ENCODE measurements around the gene ID4.

Gene ID4

GRCh38 chr6:19866173-19866984 is 29.2 kb downstream of the ID4 start:
- no peak for TF ChIP-seq EZH2phosphoT487 (IDR thresholded peaks at IDR 0.05; ENCODE audit: borderline replicate concordance)
- TF ChIP-seq CTCF (conservative IDR thresholded peaks at IDR 0.05; ENCODE audit: low read length), result no peak
- H3K9ac ChIP-seq (ENCODE audit: low read depth, low read length, poor library complexity, severe bottlenecking), result no peak overlapping the region
- no peaks in the 10 kb centered on the region for H3K36me3 ChIP-seq (ENCODE audit: insufficient read depth, low read length)
- H3K9me3 ChIP-seq (ENCODE audit: insufficient read depth, low read depth, low read length), result no peaks in the 10 kb centered on the region
- H3K27me3 ChIP-seq (ENCODE audit: insufficient read depth, low read length, poor library complexity, severe bottlenecking), result no peaks in the 10 kb centered on the region
- no peak overlapping the region for H2AFZ ChIP-seq (ENCODE audit: low read length)
- no peak overlapping the region for H3K4me2 ChIP-seq (ENCODE audit: low read depth, low read length, poor library complexity, severe bottlenecking)
- H3K4me1 ChIP-seq (ENCODE audit: insufficient read depth, low read length, poor library complexity, severe bottlenecking), result no peaks in the 10 kb centered on the region
- no peaks in the 10 kb centered on the region for H3K79me2 ChIP-seq (ENCODE audit: insufficient read depth, low read length)
- no peaks in the 10 kb centered on the region for H3K9me2 ChIP-seq (replicated peaks; ENCODE audit: low read depth, low read length)
- no peaks in the 10 kb centered on the region for H3F3A ChIP-seq (ENCODE audit: low read depth)
- no peaks in the 10 kb centered on the region for H4K20me1 ChIP-seq (ENCODE audit: insufficient read depth, low read length, poor library complexity, severe bottlenecking)
- H3K4me3 ChIP-seq (ENCODE audit: low read length, poor library complexity, severe bottlenecking), result no peak overlapping the region

GRCh38 chr6:19866985-19867627 is 29.9 kb downstream of the ID4 start:
- H4K20me1 ChIP-seq (ENCODE audit: insufficient read depth, low read length, poor library complexity, severe bottlenecking), result no peaks in the 10 kb centered on the region
- H3K9ac ChIP-seq (ENCODE audit: low read depth, low read length, poor library complexity, severe bottlenecking), result no peak overlapping the region
- H3K4me3 ChIP-seq (ENCODE audit: low read length, poor library complexity, severe bottlenecking), result no peak overlapping the region
- H3K4me1 ChIP-seq (ENCODE audit: insufficient read depth, low read length, poor library complexity, severe bottlenecking), result no peaks in the 10 kb centered on the region
- no peak overlapping the region for H2AFZ ChIP-seq (ENCODE audit: low read length)
- no peaks in the 10 kb centered on the region for H3K9me3 ChIP-seq (ENCODE audit: insufficient read depth, low read depth, low read length)
- H3K27me3 ChIP-seq (ENCODE audit: insufficient read depth, low read length, poor library complexity, severe bottlenecking), result no peaks in the 10 kb centered on the region
- TF ChIP-seq EZH2phosphoT487 (IDR thresholded peaks at IDR 0.05; ENCODE audit: borderline replicate concordance), result no peak
- no peak for TF ChIP-seq CTCF (conservative IDR thresholded peaks at IDR 0.05; ENCODE audit: low read length)
- no peaks in the 10 kb centered on the region for H3F3A ChIP-seq (ENCODE audit: low read depth)
- H3K36me3 ChIP-seq (ENCODE audit: insufficient read depth, low read length), result no peaks in the 10 kb centered on the region
- no peak overlapping the region for H3K4me2 ChIP-seq (ENCODE audit: low read depth, low read length, poor library complexity, severe bottlenecking)
- no peaks in the 10 kb centered on the region for H3K79me2 ChIP-seq (ENCODE audit: insufficient read depth, low read length)
- no peaks in the 10 kb centered on the region for H3K9me2 ChIP-seq (replicated peaks; ENCODE audit: low read depth, low read length)

- no peaks in the 10 kb centered on the region for H3K9me2 ChIP-seq (replicated peaks; ENCODE audit: low read depth, low read length)
- TF ChIP-seq EZH2phosphoT487 (IDR thresholded peaks at IDR 0.05; ENCODE audit: borderline replicate concordance) (no peak), CTCF (conservative IDR thresholded peaks at IDR 0.05; ENCODE audit: low read length) (peak; percentile 40)
- H3K36me3 ChIP-seq (ENCODE audit: insufficient read depth, low read length), result no peaks in the 10 kb centered on the region
- no peaks in the 10 kb centered on the region for H4K20me1 ChIP-seq (ENCODE audit: insufficient read depth, low read length, poor library complexity, severe bottlenecking)
- no peaks in the 10 kb centered on the region for H3K27me3 ChIP-seq (ENCODE audit: insufficient read depth, low read length, poor library complexity, severe bottlenecking)
- no peak overlapping the region for H3K9ac ChIP-seq (ENCODE audit: low read depth, low read length, poor library complexity, severe bottlenecking)
- H2AFZ ChIP-seq (ENCODE audit: low read length), result no peak overlapping the region
- no peaks in the 10 kb centered on the region for H3F3A ChIP-seq (ENCODE audit: low read depth)
- no peaks in the 10 kb centered on the region for H3K79me2 ChIP-seq (ENCODE audit: insufficient read depth, low read length)
- H3K4me3 ChIP-seq (ENCODE audit: low read length, poor library complexity, severe bottlenecking), result no peak overlapping the region
- H3K4me1 ChIP-seq (ENCODE audit: insufficient read depth, low read length, poor library complexity, severe bottlenecking), result no peaks in the 10 kb centered on the region
- no peaks in the 10 kb centered on the region for H3K9me3 ChIP-seq (ENCODE audit: insufficient read depth, low read depth, low read length)
- no peak overlapping the region for H3K4me2 ChIP-seq (ENCODE audit: low read depth, low read length, poor library complexity, severe bottlenecking)
Observed at GRCh38 chr6:19869464-19869863, 32.3 kb downstream of the ID4 start.

Measured in Loucy (cell line).